ENCODE data around the gene TGIF2. TPM values are rescaled to one million over a fixed set of nuclear protein-coding genes. Genes with fewer than 3 reads are reported as not detected.

Gene TGIF2
- total and polyA plus RNA-seq, 4 donors, result 4.2 to 32.8 (median 11.1) TPM

DNA sequence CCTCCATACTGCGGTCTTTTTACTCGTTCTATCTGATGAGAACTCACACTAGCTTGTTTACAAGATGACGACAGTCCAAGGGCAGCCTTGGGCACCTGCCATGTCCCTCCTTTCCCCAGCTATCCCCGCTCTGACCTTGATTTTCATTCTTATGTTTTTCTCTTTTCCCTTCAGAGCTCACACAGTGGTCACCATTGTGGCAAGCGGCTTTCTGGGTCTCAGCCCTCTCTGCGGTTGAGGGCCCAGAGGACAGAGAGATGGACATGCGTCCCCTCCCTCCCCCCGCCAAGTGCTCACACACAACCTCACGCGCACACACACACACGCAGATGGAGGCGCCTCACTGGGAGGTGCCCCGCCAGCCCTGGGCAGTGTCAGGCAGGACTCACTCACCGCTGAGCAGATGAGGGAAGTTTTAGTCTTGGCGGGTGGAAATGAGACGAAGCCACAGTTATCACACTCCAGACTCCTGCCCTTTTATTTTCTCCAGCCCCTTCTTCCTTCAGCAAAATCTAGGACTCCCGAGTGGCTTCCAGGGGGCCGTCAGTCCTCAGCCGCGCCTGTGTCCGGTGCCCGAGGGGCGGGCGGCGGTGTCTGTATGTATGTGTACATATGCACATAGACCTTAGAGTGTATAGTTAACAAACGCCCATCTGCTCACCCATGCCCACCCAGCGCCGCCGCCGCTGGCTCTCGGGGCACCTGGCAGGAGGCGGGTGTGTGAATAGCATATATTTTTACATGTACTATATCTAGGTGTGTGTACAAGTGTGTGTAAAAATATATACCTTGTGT is 45.9 kb upstream of the TGIF2 start:
- WGBS, 2 donors, result 89 to 94% methylated on average over 32 of the region's 32 CpGs
- no peak for ATAC-seq (ENCODE audit: insufficient read depth, low FRiP score)
- TF ChIP-seq, protein P1, sequence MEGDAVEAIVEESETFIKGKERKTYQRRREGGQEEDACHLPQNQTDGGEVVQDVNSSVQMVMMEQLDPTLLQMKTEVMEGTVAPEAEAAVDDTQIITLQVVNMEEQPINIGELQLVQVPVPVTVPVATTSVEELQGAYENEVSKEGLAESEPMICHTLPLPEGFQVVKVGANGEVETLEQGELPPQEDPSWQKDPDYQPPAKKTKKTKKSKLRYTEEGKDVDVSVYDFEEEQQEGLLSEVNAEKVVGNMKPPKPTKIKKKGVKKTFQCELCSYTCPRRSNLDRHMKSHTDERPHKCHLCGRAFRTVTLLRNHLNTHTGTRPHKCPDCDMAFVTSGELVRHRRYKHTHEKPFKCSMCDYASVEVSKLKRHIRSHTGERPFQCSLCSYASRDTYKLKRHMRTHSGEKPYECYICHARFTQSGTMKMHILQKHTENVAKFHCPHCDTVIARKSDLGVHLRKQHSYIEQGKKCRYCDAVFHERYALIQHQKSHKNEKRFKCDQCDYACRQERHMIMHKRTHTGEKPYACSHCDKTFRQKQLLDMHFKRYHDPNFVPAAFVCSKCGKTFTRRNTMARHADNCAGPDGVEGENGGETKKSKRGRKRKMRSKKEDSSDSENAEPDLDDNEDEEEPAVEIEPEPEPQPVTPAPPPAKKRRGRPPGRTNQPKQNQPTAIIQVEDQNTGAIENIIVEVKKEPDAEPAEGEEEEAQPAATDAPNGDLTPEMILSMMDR (IDR thresholded peaks at IDR 0.05; ENCODE audit: control extremely low read depth, extremely low read depth), result no peak
- Histone ChIP-seq H3K9ac (ENCODE audit: insufficient read depth in 1 of 2, low read length in 2 of 2) (no peak overlapping the region), H3K9me3 (ENCODE audit: control insufficient read depth in 4 of 4, insufficient read depth in 3 of 4, low read length in 3 of 4) (no peaks in the 10 kb centered on the region), H3K27ac (ENCODE audit: low read depth in 1 of 2, low read length in 1 of 2) (no peak overlapping the region), H3K36me3 (ENCODE audit: control insufficient read depth in 4 of 4, insufficient read depth in 4 of 4, low read length in 4 of 4) (peaks cover 11 to 35% (median 27%) of the 10 kb centered on the region in 4 donors), H3K27me3 (ENCODE audit: control insufficient read depth in 3 of 3, insufficient read depth in 3 of 3, low read length in 2 of 3) (no peaks in the 10 kb centered on the region), H3K4me3 (no peak overlapping the region), H3K4me1 (ENCODE audit: control insufficient read depth in 5 of 5, insufficient read depth in 5 of 5, low read length in 5 of 5) (peaks cover 0 to 3% (median 0%) of the 10 kb centered on the region in 5 donors)
- DNase-seq, result no peak

DNA sequence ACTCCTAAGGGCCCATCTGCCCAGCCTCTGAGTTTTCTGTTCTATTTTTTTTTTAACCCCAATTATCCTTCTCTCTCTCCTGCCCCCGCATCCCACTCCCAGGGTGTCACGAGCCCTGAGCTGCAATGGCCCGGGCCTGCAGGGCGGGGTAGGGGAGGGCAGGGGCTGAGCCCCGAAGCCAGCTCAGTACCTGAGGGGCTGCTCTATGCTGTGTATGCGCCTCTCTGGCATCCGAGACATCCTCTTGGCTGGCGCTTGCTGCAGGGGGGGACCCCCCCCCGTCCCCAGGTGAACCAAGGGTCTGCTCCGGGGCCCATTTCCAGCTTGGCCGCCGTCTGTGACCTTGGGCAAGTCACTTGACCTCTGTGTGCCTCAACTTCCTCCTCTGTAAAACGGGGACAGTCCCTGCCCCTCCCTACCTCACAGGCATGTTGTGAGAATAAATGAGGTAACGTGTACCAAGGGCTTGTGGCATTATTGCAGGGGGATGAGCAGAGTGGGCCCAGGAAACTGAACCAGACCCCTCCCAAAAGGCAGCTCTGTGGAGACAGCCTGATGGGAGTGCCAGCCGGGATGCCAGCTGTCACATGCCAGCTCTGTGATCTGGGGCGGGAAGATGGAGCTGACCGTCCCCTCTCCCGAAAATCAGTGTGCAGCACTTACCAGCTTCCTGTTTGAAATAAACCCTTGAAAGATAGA is 45.1 kb upstream of the TGIF2 start:
- DNase-seq, result no peak
- no peak overlapping the region for H3K9ac ChIP-seq (ENCODE audit: insufficient read depth in 1 of 2, low read length in 2 of 2)
- H3K27me3 ChIP-seq (ENCODE audit: control insufficient read depth in 3 of 3, insufficient read depth in 3 of 3, low read length in 2 of 3), result no peaks in the 10 kb centered on the region
- no peaks in the 10 kb centered on the region for H3K4me1 ChIP-seq (ENCODE audit: control insufficient read depth in 5 of 5, insufficient read depth in 5 of 5, low read length in 5 of 5)
- H3K4me3 ChIP-seq, result no peak overlapping the region
- no peak overlapping the region for H3K27ac ChIP-seq (ENCODE audit: low read depth in 1 of 2, low read length in 1 of 2)
- no peak for ATAC-seq (ENCODE audit: insufficient read depth, low FRiP score)
- H3K9me3 ChIP-seq (ENCODE audit: control insufficient read depth in 4 of 4, insufficient read depth in 3 of 4, low read length in 3 of 4), result no peaks in the 10 kb centered on the region
- 85 to 87% methylated on average over 18 of the region's 18 CpGs for WGBS, 2 donors
- peaks cover 11 to 35% (median 25%) of the 10 kb centered on the region in 4 donors for H3K36me3 ChIP-seq (ENCODE audit: control insufficient read depth in 4 of 4, insufficient read depth in 4 of 4, low read length in 4 of 4)
- TF ChIP-seq, protein P1 (IDR thresholded peaks at IDR 0.05; ENCODE audit: control extremely low read depth, extremely low read depth), result no peak

DNA sequence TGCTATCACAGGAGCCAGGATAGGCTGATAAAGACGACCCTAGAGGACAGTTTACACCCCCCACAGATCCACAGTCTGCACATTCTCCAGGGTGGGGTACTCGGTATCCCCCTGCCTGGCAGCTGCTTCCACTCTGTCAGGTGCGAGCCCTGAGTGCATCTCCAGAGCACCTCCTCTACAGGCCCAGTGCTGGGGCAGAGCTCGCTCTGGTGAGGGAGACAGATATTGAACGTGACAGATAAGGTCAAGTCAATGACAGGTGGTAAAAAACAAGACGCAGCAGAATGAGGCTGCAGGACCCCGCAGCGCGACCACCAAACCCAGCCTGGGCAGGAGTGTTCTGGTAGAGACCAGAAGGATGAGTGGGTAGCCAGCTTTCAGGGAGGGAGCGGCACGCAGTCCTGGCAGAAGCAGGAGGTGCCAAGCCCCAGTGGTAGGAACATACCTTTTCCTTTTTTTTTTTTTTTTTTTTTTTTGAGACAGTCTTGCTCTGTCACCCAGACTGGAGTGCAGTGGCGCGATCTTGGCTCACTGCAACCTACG is 44.5 kb upstream of the TGIF2 start:
- ATAC-seq (ENCODE audit: insufficient read depth, low FRiP score), result no peak
- Histone ChIP-seq H3K27ac (ENCODE audit: low read depth in 1 of 2, low read length in 1 of 2) (no peak overlapping the region), H3K4me1 (ENCODE audit: control insufficient read depth in 5 of 5, insufficient read depth in 5 of 5, low read length in 5 of 5) (no peaks in the 10 kb centered on the region), H3K27me3 (ENCODE audit: control insufficient read depth in 3 of 3, insufficient read depth in 3 of 3, low read length in 2 of 3) (no peaks in the 10 kb centered on the region), H3K36me3 (ENCODE audit: control insufficient read depth in 4 of 4, insufficient read depth in 4 of 4, low read length in 4 of 4) (peaks cover 9 to 35% (median 22%) of the 10 kb centered on the region in 4 donors), H3K9me3 (ENCODE audit: control insufficient read depth in 4 of 4, insufficient read depth in 3 of 4, low read length in 3 of 4) (no peaks in the 10 kb centered on the region), H3K4me3 (no peak overlapping the region), H3K9ac (ENCODE audit: insufficient read depth in 1 of 2, low read length in 2 of 2) (no peak overlapping the region)
- TF ChIP-seq, protein P1 (IDR thresholded peaks at IDR 0.05; ENCODE audit: control extremely low read depth, extremely low read depth), result no peak
- DNase-seq, result no peak
- WGBS, 2 donors, result 90 to 93% methylated on average over 14 of the region's 14 CpGs

All from lung (tissue), 12 donors.